Tibial nerve (tissue), 4 donors: ENCODE data around the gene GOLGA8B.
"Not testable (repeated sequence)": the region's sequence is repeated elsewhere in the genome, so short reads cannot be mapped to it uniquely, and the experiment has no call there.

Experiments used
- EP300 ChIP-seq, 2 donors: sonication (generic); formaldehyde crosslinking; IDR thresholded peaks; one replicate each; pipeline ENCODE4 v1.6.1; 2017; ENCODE audit warnings: antibody characterized with exemption in 2 of 2, mild to moderate bottlenecking in 1 of 2
- TF ChIP-seq, protein P1 (sequence below), 5 experiments: fragments of 200-600 bp in 3 of 5; fragments of 450-650 bp in 2 of 5; sonication (generic) in 3 of 5; IDR thresholded peaks; one replicate each; pipeline ENCODE4 v1.5.1; 2016 to 2019; ENCODE audit warnings: antibody characterized with exemption in 5 of 5, mild to moderate bottlenecking in 3 of 5, moderate library complexity in 2 of 5

DNA sequence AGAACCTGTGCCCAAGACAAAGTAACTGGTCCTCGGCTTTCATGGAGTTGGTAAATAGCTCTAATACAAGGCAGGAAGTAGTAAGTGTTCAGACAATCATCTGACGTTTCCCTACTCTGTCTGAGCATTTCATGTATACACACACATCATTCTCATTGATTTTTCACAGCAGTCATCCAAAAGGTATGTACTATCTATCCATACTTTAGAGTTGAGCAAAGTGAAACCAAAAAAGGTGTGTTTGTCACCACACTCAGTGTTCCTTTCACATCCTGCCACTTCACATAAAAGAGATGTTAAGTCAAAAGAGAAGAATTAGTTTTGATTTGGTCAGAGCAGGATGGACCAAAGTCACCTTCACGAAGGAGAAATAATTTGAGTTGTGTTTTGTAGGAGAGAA lies 33.3 kb downstream of the GOLGA8B start:
- TF ChIP-seq, protein P1, sequence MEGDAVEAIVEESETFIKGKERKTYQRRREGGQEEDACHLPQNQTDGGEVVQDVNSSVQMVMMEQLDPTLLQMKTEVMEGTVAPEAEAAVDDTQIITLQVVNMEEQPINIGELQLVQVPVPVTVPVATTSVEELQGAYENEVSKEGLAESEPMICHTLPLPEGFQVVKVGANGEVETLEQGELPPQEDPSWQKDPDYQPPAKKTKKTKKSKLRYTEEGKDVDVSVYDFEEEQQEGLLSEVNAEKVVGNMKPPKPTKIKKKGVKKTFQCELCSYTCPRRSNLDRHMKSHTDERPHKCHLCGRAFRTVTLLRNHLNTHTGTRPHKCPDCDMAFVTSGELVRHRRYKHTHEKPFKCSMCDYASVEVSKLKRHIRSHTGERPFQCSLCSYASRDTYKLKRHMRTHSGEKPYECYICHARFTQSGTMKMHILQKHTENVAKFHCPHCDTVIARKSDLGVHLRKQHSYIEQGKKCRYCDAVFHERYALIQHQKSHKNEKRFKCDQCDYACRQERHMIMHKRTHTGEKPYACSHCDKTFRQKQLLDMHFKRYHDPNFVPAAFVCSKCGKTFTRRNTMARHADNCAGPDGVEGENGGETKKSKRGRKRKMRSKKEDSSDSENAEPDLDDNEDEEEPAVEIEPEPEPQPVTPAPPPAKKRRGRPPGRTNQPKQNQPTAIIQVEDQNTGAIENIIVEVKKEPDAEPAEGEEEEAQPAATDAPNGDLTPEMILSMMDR (IDR thresholded peaks at IDR 0.05), result not testable (repeated sequence)
- TF ChIP-seq EP300 (IDR thresholded peaks at IDR 0.05), result not testable (repeated sequence)
